Stimulated activated CD8-positive, alpha-beta memory T cell treated with anti-CD3 and anti-CD28 coated beads, Interleukin-12 subunit alpha, Interleukin-12 subunit beta, amount 100 ng/mL, for 24 hours (primary cell): ENCODE measurements around the gene FZD1.

Experiments
- DNase-seq: peaks from one replicate; pipeline ENCODE4 v3.0.0-alpha.2; 2020; ENCODE audit errors: extremely low read depth

FZD1 gene

GRCh38 chr7:91264924-91265681 is 870 bp downstream of the FZD1 start:
- no peak for DNase-seq

GRCh38 chr7:91265693-91266066 is 1.4 kb downstream of the FZD1 start:
- no peak for DNase-seq

GRCh38 chr7:91266067-91266688 is 1.9 kb downstream of the FZD1 start:
- no peak for DNase-seq

GRCh38 chr7:91266689-91267090 is 2.5 kb downstream of the FZD1 start:
- DNase-seq = no peak

- DNase-seq = no peak
These were observed 3.1 kb downstream of the FZD1 start for GRCh38 chr7:91267171-91267955.

GRCh38 chr7:91270372-91270771 is 6.1 kb downstream of the FZD1 start:
- no peak for DNase-seq

- DNase-seq = no peak
These were observed 12.7 kb downstream of the FZD1 start for GRCh38 chr7:91276909-91277308.

GRCh38 chr7:91280185-91280584 is 16.0 kb downstream of the FZD1 start:
- DNase-seq = no peak

GRCh38 chr7:91280604-91281003 is 16.4 kb downstream of the FZD1 start:
- DNase-seq = no peak

- no peak for DNase-seq
These were observed 21.6 kb downstream of the FZD1 start for GRCh38 chr7:91285696-91286355.

GRCh38 chr7:91286432-91286831 is 22.2 kb downstream of the FZD1 start:
- no peak for DNase-seq

- DNase-seq = no peak
These were observed 23.3 kb downstream of the FZD1 start for GRCh38 chr7:91287371-91288084.

- DNase-seq = no peak
These were observed 24.1 kb downstream of the FZD1 start for GRCh38 chr7:91288208-91288824.

- no peak for DNase-seq
These were observed 25.5 kb downstream of the FZD1 start for GRCh38 chr7:91289633-91290254.

- DNase-seq = no peak
These were observed 27.1 kb downstream of the FZD1 start for GRCh38 chr7:91291302-91291701.

- DNase-seq = no peak
These were observed 27.7 kb downstream of the FZD1 start for GRCh38 chr7:91291902-91292301.

GRCh38 chr7:91292506-91292905 is 28.3 kb downstream of the FZD1 start:
- DNase-seq = no peak

GRCh38 chr7:91293136-91293535 is 28.9 kb downstream of the FZD1 start:
- no peak for DNase-seq

GRCh38 chr7:91293840-91294239 is 29.6 kb downstream of the FZD1 start:
- DNase-seq = no peak

- DNase-seq = no peak
These were observed 30.5 kb downstream of the FZD1 start for GRCh38 chr7:91294639-91295220.
